Measurements from ENCODE around the gene PAX7.

GRCh38 chr1:18634276-18634675 lies 3.6 kb downstream of the PAX7 start:
- TF ChIP-seq CTCF (IDR thresholded peaks at IDR 0.05; ENCODE audit: insufficient read depth, low read depth, low read length): no peak
- TF ChIP-seq EZH2 (IDR thresholded peaks at IDR 0.05; ENCODE audit: insufficient read depth, low read length): no peak

Measured in astrocyte (in vitro differentiated cells and primary cell).